ENCODE data around the gene NT5C1B.

GRCh38 chr2:18637196-18637595 is 47.8 kb upstream of the NT5C1B start:
- TF ChIP-seq POLR2A (IDR thresholded peaks at IDR 0.05), result no peak
- TF ChIP-seq, protein P1, sequence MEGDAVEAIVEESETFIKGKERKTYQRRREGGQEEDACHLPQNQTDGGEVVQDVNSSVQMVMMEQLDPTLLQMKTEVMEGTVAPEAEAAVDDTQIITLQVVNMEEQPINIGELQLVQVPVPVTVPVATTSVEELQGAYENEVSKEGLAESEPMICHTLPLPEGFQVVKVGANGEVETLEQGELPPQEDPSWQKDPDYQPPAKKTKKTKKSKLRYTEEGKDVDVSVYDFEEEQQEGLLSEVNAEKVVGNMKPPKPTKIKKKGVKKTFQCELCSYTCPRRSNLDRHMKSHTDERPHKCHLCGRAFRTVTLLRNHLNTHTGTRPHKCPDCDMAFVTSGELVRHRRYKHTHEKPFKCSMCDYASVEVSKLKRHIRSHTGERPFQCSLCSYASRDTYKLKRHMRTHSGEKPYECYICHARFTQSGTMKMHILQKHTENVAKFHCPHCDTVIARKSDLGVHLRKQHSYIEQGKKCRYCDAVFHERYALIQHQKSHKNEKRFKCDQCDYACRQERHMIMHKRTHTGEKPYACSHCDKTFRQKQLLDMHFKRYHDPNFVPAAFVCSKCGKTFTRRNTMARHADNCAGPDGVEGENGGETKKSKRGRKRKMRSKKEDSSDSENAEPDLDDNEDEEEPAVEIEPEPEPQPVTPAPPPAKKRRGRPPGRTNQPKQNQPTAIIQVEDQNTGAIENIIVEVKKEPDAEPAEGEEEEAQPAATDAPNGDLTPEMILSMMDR (IDR thresholded peaks at IDR 0.05), result no peak
